NAMALWA (cell line): ENCODE measurements around the gene SRC.
A peak's percentile ranks its signal among the peaks of the same experiment; 100 is the strongest.

Experiments used
- DNase-seq: peaks from one replicate; pipeline ENCODE4 v3.0.0-alpha.2; 2015; ENCODE audit warnings: low spot score

SRC gene

DNA sequence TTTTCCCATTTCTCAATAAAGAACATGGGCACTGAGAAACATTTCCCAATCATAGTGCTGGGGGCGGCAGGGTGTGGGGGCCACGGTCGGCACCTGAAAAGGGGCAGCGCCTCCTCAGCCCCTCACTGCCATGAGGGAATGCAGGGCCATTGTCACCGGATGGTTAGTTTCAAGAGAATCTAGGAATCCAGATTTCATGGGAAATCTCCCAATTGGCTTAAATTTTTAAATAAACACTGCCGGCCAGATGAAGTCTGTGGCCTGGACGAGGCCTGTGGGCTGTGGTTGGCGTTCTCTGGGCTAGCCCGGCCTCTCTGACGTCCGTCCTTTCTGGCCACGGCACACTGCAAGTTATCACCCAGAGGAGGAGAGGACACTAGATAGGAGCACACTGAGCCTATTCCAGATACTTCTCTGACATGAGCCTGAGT lies 30.9 kb upstream of the SRC start:
- no peak for DNase-seq

DNA sequence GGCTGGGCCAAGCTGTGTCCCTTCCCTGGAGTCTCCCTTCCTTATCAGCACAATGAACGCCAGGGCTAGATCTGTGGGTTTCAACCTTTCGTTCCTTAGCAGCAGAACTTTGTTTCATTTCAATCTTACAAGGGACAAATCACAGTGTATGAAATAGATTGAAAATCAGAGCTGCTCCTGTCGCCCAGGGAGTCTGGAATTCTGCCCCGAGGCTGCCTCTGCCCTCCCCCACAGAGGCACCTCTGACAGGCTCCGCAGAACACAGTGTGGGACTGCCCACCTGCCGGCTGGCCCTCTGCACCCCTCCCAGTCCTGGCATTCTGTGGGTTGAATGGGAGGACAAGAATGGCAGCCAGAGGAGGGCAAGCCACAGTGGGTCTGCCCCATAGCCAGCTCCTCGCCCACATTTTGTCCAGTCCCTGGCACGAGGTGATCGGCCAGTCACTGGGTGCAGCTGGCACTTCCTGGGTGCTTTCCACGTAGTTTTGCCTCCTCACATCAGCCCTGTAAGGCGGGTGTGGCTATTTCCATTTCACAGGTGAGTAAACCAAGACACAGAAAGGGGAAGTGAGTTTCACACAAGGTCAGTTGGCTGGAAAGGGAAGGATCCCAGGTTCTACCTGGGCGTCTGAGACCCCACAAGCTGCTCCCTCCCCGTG lies 30.4 kb upstream of the SRC start:
- DNase-seq: peak; percentile 46

GRCh38 chr20:37316116-37316774 lies 29.7 kb upstream of the SRC start:
- peak; percentile 74 for DNase-seq

DNA sequence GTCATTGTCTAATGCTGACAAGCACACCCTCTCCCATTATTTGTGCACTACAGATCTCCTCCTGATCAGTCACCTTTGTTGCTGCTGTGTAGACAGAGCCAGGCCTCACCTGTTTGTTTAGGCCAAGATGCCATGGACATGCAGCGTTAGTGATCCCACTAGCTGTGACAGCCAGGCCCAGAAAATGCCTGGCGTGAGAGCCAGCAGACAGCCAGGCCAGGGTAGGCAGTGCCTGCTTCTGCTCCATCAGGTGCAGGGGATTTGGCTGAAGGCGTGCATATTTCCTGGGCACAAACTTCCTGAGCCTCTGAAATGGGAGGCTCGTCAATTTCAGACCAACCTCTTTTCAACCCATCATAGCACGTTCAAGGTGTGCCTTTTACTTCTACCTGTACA lies 29.2 kb upstream of the SRC start:
- no peak for DNase-seq

GRCh38 chr20:37317316-37317715 lies 28.6 kb upstream of the SRC start:
- no peak for DNase-seq

DNA sequence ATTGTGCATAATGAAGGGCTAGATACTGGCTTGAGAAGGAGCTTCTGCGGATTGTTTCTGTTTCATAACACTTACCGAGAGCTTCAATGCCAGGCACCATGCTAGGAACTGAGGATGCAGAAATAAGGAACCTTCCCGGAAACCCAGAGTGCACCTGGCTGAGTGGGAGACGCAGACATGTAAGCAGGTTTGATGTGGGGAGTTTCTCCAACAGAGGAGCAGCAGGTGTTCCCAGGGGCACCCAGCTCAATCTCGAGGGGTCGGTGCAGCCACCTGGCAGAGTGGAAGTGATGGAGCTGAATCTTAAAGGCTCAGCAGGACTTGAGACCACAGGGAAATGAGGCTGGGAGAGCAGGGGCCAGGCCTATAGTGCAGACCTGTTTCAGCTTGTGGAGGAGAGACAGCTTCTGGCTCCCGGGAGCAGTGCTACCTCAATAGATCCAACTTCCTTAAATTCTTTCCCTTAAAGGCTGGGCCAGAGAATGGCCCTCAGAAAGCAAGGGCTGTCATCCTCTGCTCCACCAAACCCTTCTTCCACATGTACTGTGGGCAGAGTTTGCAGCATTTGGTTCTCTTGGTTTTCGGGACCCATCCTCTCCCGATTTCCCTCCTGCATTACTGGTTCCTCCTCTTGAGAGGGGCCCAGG lies 27.8 kb upstream of the SRC start:
- DNase-seq: no peak

GRCh38 chr20:37319151-37319671 lies 26.7 kb upstream of the SRC start:
- no peak for DNase-seq

DNA sequence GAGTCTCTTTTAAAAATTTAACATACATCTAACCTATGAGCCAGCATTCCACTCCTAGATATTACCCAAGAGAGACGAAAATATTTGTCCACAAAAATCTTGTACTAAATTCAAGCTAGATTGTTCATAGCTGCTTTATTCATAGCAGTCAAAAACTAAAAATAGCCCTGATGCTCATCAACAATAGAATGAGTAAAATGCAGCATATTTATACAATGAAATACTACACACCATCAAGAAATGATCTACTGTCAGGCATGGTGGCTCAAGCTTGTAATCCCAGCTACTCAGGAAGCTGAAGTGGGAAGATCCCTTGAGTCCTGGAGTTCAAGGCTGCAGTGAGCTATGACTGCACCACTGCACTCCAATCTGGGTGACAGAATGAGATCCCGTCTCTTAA lies 22.0 kb upstream of the SRC start:
- no peak for DNase-seq

DNA sequence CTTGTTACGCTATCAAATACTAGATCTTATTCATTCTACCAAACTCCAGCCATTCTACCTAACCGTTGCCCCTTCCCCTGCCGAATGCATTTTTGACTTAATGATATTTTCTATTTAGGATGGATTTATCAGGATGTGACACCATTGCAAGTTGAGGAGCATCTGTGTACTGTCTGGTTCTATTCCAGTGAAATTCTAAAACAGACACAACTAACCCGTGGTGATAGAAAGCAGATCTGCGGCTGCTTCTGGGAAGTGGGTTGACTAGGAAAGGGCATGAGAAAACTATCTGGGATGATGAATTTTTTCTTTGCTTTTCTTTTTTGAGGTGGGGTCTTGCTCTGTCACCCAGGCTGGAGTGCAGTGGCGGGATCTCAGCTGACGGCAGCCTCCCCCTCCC lies 20.7 kb upstream of the SRC start:
- no peak for DNase-seq

DNA sequence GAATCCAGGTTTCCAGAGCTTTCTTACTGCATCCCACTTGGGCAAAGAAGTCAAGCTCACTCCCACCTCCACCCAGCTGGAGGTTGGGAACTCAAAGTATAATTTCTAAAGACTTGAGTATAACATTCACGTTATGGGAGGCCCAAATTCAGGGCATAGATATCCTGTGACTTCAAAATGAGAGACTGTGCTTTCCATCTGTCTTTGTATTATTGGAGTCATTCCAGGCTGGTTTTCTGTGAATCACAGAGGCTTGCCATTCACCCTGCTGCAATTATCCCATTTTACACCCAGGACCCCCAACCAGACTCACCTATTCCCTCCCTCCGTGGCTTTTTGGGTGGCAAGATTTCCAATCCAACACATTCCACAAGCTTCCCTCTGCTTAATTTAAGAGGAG lies 19.3 kb upstream of the SRC start:
- DNase-seq: no peak

- DNase-seq: no peak
Measured at GRCh38 chr20:37327748-37328147, 18.2 kb upstream of the SRC start.

DNA sequence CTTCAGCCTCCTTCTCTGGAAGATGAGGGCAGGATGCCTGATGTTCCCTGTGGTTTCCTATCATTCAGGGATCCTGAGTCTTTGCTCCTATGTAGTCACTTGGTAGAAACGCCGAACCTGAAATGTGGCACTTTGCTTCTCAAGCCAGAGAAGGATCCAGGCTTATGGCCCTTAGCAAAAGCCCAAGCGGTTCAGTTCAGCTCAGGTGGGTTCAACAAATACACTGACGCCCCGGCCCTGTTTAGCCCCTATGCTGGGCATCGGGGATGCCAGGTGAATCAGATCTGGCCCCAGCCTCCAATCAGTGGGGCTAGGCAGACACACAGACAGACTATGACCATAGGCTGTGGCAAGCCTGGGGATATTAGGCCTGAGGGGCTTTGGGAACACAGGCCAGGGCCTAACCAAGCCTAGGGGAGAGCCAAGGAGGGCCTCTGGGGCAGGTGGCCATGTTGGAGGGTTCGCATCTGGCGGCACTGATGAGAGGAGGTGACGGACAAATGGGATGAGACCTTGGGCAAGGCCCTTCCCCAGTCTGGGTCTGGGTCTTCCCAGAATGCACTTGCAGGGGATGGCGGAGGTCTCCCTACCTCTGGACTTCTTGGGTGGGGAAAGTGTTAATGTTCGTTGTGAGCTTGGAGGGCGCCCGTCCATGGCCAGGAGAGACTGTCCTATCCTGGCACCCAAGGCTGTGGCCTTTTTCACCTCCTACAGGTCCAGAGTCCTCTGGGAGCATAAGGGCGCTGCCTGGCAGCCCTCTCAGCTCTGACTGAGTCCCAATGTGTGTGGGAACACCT lies 17.6 kb upstream of the SRC start:
- DNase-seq: no peak

DNA sequence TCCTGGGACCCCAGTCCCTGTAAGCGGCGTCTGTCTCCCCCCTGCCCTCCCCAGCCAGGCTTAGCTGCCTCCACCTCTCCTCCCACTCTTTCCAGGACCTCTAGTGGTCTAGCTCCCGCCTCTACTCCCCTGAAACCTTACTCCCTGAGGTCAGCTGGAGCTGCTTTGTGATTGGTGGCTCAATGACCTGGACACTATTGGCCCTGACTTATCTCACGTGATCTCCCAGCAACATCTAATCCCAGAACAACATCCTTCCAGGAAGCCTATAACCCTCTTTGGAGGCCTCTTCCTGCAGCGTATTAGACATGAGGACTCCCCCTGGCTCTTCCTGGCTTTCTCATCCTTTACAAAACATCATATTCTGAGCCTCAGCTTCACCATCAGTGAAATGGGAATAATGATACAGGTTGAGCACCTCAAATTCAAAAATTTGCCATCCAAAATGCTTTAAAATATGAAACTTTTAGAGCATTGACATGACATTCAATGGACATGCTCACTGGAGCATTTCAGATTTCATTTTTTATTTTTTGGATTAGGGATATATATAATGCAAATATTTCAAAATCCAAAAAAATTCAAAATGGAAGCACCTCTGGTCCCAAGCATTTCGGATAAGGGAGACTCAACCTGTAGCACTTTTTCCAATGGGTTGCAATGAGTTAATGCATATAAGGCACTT lies 16.3 kb upstream of the SRC start:
- no peak for DNase-seq

DNA sequence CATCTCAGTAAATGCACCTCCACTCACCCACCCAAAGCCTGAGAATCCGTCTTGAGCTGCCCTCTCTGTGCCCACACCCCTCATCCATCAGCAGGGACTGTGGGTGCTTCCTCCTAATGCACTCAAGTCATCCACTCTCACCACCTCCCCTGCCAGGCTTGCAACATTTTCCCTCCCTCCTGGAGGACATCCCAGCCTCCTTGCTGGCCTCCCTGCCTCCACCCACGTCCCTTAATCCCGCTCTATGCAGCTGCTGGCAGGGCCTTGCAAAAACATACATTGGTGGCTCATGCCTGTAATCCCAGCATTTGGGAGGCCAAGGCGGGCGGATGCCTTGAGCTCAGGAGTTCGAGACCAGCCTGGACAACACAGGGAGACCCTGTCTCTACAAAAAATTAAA lies 15.6 kb upstream of the SRC start:
- DNase-seq: no peak

DNA sequence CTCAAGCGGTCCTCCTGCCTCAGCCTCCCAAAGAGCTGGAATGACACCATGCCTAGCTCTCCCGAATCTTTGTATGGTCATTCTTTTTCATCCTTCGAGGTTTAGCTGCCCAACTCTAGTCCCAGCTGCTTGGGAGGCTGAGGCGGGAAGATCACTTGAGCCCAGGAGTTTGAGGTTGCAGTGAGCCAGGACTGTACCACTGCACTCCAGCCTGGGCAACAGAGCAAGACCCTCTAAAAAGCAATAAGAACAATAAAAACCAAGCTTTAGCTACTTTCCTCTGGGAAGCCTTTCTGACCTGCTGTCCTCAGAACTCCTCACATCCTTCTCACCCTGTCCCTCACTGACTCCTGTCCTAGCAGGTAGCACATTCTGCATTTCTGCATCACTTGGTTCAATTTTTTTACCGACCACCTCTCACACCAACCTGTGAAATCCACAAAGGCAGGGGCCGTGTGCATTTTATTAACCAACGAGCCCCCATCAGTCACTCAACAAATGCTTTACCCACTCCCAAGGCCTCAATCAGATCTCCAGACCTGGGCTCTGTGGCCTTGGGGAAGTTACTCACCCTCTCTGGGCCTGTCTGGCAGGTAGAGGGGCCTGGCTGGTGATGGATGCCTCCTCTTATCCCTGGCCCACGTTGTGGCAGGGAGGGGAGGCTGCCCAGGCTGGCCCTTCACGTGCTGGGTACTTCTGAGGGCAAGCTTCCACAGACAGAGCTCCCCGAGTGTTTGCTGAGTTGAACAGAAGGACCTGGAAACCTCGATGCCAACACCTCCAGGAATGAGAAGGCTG lies 14.7 kb upstream of the SRC start:
- no peak for DNase-seq

GRCh38 chr20:37333130-37333847 lies 12.7 kb upstream of the SRC start:
- DNase-seq: no peak

DNA sequence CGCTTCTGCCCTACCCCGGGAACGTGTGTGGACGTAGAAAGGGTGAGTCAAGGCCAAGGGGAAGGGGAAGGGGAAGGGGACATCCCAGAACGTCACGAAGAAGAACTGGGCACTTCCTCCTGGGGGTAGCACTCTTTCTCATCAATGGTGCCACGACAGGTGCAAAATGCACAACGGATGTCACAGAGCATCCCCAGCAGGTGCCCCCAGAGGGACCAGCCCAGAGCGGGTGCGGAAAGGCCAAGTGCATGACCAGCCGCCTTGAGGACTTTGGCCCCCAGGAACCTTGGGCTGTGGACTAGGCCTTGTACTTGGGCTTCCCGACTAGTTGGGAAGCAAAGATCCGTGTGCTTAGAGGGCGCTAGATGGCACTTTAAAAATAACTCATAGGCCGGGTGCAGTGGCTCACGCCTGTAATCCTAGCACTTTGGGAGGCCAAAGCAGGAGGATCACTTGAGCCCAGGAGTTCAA lies 12.1 kb upstream of the SRC start:
- DNase-seq: no peak

GRCh38 chr20:37334450-37334849 lies 11.5 kb upstream of the SRC start:
- DNase-seq: no peak

- DNase-seq: no peak
Measured at GRCh38 chr20:37335642-37336368, 10.1 kb upstream of the SRC start.
